ENCODE measurements around the gene HSP90B1.

DNA sequence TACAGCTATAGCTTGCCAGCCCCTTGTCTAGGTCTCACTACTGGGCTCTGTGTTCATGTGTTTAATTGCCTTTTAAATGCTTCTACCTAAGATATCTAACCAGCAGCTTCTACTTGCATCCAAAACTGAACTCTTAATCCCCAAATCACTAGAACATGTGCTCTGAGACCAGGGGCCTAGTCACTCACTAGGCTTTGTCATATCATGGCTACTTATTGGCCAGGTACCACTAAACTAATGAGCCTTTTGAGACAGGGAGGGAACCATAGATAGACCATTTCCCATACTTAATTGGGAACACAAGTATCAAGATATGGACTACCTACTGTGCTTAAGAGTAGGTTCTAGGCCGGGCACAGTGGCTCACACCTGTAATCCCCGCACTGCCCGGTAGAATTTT is 6.5 kb downstream of the HSP90B1 start:
- TF ChIP-seq, protein P1, sequence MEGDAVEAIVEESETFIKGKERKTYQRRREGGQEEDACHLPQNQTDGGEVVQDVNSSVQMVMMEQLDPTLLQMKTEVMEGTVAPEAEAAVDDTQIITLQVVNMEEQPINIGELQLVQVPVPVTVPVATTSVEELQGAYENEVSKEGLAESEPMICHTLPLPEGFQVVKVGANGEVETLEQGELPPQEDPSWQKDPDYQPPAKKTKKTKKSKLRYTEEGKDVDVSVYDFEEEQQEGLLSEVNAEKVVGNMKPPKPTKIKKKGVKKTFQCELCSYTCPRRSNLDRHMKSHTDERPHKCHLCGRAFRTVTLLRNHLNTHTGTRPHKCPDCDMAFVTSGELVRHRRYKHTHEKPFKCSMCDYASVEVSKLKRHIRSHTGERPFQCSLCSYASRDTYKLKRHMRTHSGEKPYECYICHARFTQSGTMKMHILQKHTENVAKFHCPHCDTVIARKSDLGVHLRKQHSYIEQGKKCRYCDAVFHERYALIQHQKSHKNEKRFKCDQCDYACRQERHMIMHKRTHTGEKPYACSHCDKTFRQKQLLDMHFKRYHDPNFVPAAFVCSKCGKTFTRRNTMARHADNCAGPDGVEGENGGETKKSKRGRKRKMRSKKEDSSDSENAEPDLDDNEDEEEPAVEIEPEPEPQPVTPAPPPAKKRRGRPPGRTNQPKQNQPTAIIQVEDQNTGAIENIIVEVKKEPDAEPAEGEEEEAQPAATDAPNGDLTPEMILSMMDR (IDR thresholded peaks at IDR 0.05; ENCODE audit: low read depth, low read length, poor library complexity, severe bottlenecking), result no peak
- TF ChIP-seq EZH2phosphoT487 (IDR thresholded peaks at IDR 0.05; ENCODE audit: borderline replicate concordance, low read length), result no peak

Measured in DOHH2 (cell line).